GM12872 (cell line): ENCODE measurements around the gene CBX8.

Experiments
- TF ChIP-seq, protein P1 (sequence below): IDR thresholded peaks from 3 replicates; pipeline ENCODE4 v1.5.1; 2011; ENCODE audit warnings: low read depth, mild to moderate bottlenecking, low read length, moderate library complexity; ENCODE audit not compliant: insufficient read depth

The CBX8 gene

DNA sequence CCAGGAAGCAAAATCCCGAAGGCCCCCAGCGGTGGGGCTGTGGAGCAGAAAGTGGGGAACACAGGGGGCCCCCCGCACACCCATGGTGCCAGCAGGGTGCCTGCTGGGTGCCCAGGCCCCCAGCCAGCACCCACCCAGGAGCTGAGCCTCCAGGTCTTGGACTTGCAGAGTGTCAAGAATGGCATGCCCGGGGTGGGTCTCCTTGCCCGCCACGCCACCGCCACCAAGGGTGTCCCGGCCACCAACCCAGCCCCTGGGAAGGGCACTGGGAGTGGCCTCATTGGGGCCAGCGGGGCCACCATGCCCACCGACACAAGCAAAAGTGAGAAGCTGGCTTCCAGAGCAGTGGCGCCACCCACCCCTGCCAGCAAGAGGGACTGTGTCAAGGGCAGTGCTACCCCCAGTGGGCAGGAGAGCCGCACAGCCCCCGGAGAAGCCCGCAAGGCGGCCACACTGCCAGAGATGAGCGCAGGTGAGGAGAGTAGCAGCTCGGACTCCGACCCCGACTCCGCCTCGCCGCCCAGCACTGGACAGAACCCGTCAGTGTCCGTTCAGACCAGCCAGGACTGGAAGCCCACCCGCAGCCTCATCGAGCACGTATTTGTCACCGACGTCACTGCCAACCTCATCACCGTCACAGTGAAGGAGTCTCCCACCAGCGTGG lies 12.4 kb downstream of the CBX8 start:
- TF ChIP-seq, protein P1, sequence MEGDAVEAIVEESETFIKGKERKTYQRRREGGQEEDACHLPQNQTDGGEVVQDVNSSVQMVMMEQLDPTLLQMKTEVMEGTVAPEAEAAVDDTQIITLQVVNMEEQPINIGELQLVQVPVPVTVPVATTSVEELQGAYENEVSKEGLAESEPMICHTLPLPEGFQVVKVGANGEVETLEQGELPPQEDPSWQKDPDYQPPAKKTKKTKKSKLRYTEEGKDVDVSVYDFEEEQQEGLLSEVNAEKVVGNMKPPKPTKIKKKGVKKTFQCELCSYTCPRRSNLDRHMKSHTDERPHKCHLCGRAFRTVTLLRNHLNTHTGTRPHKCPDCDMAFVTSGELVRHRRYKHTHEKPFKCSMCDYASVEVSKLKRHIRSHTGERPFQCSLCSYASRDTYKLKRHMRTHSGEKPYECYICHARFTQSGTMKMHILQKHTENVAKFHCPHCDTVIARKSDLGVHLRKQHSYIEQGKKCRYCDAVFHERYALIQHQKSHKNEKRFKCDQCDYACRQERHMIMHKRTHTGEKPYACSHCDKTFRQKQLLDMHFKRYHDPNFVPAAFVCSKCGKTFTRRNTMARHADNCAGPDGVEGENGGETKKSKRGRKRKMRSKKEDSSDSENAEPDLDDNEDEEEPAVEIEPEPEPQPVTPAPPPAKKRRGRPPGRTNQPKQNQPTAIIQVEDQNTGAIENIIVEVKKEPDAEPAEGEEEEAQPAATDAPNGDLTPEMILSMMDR, result no peak

DNA sequence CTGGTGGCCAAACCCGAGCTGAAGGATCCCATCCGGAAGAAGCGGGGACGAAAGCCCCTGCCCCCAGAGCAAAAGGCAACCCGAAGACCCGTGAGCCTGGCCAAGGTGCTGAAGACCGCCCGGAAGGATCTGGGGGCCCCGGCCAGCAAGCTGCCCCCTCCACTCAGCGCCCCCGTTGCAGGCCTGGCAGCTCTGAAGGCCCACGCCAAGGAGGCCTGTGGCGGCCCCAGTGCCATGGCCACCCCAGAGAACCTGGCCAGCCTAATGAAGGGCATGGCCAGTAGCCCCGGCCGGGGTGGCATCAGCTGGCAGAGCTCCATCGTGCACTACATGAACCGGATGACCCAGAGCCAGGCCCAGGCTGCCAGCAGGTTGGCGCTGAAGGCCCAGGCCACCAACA lies 13.0 kb downstream of the CBX8 start:
- TF ChIP-seq, protein P1, result no peak

DNA sequence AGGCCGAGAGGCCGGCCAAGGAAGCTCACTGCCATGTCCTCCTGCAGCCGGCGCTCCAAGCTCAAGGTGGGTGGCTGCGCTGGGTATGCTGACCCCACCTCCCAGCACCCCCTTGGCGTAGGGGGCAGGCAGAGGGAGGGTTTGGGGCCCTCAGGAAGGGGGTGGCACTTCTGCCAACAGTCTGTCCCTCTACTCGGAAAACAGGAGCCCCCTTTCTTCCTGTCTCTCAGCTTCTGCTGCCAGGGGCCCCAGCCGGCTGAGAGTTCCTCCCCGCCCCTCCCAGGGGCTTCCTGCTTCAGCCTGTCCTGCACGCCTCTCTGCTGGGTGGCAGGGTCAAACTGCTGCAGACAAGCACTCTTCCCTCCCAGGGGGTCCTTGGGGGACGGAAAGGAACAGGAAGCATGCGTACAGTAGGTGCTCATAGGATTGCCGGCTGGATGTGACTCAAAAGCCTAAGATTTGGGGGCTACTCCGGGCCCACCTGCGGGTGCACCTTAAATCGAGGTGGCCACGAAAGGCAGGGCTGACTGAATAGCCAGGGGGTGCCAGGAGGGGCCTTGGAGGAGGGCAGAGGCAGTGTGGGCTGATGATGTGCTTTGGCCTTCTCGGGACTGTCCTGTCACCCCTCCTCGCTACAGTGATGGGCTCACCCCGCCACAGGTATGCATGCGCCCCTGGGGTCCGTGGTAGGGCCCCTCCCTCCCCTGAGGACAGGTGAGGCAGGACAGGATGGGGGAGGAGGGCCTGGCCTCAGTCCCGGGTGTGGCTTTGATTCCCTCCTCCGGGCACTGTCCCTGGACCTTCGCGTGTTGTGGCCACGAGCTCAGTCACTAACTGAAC lies 14.9 kb downstream of the CBX8 start:
- TF ChIP-seq, protein P1, result no peak

DNA sequence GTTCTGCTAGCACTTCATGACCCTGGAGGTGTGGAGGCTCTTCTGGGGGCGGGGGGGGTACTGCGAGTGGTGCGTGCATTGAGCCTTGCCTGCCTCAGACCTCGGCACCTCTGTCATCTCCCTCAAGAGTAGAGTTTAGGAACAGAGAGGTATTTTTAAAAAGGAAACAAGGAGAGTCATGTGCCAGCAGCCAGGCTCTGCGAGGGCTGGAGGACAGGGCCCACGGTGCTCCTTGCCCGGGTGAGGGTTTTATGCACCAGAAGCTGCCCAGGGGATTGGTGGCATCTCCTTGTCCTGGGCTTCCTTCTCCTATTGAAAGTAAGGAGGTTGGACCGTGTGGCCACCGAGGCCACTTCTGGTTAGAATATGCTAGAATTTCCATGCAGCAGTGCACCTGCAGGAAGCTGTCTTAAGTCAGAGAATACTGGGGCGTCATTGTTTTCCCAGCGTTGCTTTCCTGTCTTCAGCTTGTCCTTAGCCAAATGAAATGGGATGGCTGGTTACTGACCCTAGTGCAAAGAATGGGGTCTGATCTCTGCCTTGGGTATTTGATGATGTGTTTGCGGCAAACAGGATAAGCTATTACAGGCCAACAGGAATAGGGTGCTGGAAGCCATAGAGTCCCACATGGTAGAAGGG lies 15.7 kb downstream of the CBX8 start:
- TF ChIP-seq, protein P1, result no peak

DNA sequence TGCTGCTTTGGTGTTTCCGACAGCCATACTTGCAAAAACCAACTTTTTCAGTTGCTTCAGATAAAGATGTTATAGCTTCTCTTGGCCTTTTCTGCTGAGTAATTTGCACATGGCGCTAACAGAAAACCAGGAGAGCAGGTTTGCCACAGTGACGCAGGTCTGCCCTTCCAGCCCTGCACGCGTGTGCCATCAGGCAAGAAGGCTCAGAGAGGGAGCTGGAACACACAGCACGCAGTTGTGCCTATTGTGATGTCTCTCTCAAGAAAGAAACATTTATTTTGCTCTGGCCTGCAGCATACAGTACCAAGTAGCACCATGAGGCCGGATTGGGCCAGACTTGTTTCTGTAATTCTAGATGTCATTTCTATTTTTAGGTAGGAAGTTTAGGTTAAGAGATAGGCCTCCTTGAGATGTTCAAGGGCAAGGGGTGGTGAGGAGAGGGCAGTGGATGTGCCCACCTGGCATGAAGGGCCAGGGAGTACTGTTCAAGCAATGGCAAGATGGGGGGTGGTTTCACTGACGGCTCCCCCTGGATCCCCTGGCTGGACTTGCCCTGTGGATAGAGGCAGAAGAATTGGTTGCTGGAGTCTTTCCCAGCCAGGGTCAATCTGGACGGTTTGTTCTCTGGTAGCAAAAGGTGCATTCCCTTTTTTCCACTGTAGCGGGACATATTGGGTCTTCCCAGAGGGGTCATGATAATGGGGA lies 17.1 kb downstream of the CBX8 start:
- TF ChIP-seq, protein P1, result no peak

DNA sequence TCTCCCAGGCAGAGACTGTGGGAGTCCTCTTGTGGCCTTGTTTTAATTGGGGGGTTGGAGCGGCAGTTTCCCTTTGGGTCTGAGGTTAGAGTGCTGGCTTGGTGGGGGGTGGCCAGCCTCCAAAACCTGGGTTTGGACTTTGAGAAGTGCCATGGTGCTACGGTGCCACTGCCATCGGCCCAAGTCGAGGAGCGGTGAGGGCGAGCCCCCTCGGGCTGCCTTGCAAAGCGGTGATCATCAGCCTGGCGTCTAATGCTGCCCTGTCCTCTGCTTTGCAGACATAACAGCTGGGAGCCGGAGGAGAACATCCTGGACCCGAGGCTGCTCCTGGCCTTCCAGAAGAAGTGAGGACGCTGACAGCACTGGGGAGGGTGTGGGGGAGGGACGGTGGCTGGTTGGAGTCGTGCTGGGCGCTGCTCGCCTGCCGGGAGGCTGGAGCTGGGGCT lies 17.8 kb downstream of the CBX8 start:
- TF ChIP-seq, protein P1, result no peak

DNA sequence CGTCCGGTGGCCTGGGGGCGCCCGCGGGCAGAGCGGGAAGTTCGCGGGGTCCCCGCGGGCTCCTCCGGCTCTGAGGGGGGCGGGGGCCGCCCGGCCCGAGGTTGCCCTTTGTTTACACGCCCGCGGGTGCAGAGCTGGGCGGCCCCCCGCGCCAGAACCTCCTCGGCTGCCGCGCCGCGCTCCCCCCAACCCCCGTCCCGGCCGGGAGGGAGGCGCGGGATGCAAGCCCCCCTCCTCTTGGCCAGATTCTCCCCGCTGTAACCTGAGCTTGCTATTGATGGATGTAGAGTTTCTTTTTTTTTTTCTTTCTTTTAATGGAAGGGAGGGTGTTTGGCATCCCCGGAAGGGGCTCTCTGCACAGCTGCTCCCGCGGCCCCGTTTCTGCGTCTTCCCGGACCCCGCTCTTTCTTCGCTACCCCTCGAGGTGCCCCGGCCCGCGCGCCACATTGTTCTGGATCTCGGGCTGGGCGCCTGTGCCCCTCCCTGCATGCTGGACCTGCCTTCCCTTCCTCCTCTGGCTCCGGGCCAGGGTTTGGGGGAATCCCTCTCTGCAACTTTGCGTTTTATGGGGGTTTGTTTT lies 18.3 kb downstream of the CBX8 start:
- TF ChIP-seq, protein P1, result no peak
